NCI-H1048 (cell line): ENCODE results near the gene SIGLEC1.

Source experiments
- DNase-seq: peaks from one replicate; lab custom pipeline; 2025; lab: John Stamatoyannopoulos, UW

Gene SIGLEC1

DNA sequence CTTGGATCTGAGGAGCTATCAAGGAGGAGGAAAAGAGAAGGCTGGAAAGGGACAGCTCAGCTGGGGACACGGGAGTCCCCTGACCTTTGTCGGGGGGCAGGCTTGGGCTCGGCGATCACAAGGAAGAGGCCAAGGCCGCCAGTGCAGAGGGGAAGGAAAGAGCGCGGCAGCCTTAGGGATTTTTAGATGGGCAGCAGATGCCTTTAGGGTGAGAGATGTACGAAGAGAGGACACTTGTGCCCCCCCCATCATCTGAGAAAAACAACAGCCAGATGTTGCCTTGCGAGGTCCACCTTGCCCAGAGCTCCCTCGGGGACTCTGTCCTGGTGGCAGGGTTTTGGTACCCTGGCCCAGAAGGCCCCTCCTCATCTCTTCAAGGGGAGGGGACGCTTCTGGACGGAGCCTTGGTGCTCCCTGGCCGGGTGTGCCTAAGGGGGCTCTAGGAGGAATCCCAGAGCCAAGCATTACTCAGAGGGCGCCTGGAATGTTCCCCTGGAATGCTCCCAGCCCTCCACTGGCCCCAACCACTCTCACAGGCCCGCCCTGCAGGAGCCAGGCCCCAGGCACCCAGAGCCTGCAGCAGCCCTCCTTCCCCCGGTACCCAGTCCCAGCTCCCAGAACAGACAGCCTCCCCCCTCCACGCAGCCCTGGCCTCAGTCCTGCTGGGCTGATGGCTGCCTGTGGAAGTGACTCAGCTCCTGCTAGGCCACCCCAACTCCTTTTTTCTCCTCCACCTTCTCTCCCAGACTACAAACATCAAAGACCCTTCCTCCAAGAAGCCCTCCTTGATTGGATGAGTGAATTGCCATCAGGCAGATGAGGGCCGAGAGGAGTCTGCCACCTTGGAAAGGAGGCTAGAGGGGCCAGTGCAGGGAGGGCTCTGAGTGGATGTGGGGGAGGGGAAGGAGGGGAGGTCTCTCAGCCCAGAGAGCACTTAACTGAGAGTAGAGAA lies 32.4 kb downstream of the SIGLEC1 start:
- DNase-seq: no peak

DNA sequence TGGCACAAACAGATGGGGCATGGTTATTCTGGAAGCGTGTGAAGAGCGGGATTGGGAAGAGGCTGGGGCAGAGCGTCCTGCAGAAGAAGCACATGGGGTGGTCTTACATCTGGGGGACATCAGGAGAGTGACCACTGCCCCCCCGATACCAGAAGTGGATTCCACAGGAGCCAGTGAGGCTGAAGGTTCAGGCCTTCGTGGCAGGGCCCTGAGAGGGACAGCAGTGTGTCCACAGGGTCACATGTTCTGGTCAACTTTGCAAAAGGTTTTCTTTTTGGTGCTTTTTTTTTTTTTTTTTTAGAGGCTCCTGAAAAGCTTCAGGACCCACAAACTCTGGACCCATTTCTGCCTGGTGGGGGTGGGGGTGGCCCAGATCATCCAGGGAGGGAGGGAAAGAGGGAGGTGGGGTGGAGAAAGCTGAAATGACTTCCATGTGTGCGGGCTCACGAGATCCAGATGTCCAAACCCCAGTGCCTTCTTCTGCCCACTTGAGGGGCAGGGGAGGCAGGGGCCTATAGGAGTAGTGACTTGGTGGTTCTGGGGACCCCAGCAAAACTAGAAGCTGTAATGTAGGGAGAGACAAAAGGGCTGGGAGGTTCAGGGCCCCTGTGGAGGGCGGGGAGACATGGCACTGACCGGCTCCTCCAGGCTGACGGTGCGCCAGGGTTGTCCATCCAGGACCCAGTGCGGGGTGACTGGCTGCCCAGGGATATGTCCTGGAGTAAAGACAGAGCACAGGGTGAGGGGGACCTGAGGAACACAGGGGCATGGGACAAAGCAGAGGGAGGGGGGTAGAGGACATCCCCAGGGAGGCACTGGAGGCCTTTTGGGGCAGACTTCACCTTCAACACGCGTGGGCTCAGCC lies 33.3 kb downstream of the SIGLEC1 start:
- DNase-seq: no peak

DNA sequence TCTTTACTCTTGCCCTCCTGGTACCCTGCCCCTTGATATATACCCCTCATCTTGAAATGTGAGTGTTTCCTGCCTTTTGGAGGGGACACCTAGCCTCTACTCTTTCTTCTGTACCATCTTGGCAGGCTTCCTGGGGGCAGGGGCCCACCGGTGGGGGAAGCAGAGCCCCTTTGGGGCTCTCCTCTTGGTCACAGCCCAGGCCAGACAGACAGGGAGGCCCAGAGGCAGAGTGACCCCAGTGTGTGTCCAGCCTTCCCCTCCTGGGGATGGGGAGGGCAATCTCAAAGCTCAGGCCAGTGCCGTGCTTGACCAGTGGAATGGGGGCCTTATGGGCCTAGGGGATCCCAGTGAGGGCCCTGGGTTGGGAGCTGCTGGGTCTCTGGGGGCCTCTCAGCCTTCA lies 34.2 kb downstream of the SIGLEC1 start:
- no peak for DNase-seq

DNA sequence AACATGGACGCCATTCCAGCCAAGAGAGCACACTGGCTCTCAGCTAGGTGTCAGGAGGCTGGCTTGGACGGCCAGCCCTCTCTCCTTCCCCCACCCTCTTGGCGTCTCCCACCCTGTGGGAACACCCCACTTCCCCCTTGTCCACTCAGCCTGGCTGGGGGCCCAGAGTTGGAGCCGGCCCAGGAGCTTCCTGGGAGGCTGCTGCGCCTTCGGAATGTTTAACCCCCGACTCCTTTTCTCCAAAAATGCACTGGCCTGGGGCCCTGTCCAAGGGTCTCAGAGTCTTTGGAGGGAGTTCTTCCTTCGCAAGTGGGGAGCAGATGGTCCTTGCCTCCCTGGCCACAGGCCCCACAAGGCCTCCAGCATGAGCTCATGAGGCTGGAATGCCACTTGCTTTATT lies 34.7 kb downstream of the SIGLEC1 start:
- no peak for DNase-seq

DNA sequence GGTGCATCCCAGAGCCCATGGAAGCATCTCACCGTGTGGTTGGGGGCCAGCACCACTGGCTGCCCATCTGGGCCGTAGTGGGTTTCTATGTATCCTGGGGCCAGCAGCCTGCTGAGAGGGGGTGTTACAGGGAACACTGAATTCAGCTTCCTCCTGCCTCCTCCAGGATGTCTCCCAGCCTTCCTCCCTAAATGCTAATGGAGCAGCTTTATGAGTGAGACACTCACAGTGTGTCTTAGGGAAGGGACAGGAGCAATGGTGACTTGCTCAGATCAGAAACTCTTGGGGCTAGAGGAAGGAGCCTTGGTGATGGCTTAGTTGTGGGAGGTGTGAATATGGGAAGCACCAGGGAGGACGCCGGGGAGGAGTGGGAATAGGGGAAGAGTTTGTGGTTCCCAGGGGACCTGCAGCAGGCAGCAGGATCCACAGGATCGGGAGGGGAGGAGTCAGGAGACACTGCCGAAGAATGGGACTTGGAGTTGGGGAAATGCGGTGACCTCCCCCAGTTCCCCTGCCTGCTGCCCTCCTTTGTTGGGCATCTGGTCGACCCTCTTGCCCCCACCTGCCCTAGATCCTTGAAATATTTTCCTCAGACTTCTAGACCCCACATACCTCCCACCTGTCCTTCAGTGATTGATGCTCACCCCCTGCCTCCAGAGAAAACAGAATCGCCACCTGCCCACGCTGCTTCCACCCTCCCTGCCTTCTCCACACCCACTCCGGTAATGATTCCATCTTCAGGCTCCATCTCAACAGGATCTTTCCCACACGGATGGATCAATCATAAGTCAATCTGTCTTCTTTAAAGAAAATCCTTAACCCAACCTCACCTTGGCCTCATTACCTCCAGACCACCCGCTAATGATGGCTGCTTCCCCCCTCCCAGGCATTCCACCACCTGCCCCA lies 37.2 kb downstream of the SIGLEC1 start:
- DNase-seq: no peak

DNA sequence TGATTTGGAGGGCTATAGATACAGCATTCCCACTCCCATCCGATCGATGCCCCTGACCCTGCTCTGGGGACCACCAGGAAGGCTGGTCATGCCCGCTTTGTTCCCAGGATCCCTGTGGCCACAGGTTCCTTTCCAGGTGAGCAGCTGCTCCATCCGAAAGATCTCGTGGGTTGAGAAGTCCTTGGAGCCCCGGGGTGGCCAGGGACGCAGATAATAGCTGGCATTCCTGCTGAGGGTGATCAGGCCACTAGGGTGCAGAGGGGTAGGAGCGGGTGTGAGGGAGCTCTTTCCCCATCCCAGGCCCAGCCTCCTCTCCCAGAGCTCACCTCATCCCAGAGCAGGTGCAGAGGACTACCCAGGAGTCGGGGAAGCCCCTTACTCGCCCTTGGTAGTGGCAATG lies 38.0 kb downstream of the SIGLEC1 start:
- no peak for DNase-seq

DNA sequence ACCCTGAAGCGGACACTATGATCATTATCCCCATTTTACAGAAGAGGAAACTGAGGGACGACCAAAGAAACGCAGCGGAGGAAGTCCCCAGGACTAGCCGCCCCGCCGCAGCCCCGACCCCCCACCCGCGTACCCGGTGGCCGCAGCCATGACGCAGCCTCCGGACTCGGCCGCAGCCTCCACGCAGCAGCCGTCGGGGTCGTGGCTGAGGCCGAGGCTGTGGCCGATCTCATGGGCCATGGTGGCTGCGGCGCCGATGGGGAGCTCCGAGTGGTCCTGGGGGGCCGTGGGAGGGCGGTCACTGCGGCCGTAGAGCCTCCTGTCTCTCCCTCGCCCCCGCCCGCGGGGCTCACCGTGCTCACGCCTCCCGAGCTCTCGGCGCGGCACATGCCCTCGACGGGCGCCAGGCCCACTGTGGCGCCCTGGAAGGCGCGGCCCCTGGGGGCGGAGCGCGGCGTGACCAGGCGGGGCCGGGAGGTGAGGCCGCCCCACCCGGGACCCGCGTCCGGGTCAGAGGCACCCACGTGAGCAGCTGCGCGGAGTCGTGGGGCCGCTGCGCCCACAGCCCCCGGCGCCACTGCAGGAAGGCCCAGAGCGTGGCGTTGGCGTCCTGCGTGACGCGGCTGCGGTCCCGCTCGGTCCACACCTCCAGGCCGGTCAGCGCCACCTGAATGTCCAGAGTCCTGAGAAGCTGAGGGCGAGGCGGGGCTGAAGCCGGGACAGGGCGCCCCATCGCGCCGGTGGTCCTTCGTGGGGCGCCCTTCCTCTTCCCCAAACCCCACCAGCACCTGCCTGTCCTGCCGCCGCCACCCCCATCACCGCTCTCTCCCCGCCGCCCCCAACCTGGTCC lies 39.0 kb downstream of the SIGLEC1 start:
- DNase-seq: no peak

DNA sequence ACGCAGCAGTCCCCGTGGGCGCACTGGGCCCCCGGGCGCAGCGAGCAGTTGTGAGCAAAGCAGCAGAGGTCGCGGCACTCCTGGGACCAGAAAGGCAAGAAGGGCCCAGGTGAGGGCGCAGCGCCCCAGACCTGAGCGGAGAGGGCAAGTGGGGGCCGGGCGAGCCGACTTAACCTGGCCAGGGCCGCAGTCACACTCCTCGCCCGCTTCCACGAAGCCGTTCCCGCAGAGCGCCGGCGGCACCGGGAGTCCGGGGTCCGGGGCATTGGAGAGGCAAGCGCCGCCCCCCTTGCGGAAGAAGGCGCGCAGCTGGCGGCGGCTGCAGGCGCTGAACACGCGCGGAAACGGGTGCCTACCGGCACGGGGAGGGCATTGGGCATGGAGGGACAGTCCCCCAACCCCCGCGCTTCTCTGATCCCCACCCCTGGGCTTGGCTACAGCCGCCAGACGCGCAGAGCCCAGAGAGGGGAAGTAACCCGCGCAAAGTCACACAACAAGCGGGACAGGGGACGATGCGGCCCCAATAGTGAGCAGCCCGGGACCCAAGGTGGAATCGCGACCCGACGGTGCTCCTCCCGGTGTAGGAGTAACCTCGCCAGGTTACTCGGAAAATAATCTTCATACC lies 39.7 kb downstream of the SIGLEC1 start:
- DNase-seq: no peak

DNA sequence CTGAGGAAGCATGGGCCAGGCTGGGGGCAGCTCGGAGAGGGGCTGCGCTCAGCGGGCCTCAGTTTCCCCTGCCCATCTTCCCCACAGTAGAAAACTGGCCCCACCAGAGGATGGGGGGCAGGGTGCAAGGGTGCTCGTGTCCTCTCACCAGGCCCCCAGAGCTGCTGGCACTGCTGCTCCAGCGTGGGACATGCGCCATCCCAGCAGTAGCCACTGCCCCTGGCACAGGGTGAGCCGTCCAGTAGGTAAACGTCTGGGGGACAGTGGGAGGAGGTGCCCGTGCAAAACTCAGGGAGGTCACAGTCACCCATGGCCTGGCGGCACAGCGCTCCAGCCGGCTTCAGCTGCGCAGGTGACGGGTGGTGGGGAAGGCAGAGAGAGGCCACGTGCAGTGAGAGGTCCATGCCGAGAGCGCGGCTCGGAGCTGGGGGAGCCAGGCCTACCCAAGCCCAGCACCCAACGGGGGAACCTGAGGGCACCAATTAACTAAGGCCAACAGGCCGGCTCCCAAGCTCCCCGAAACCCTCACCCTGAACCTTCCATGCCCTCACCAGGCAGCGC lies 40.3 kb downstream of the SIGLEC1 start:
- no peak for DNase-seq

DNA sequence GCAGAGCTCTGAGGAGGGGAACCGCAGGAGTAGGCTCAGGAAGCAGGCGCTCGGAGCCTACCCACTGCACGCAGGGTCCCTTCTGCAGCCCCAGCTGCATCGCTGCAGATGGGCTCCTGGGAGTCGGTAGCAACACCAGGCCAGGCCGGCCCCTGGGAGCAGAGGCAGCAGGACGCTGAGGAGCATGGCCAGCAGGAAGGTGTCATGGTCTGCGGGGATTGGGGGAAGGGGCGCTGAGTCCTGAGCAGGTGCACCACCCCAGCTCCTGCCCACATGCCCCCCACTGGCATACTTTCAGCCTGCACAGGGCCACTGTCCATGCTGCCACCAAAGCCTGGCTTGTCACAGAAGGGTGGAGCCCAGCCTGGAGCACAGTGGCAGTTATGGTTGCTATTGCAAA lies 41.5 kb downstream of the SIGLEC1 start:
- no peak for DNase-seq

DNA sequence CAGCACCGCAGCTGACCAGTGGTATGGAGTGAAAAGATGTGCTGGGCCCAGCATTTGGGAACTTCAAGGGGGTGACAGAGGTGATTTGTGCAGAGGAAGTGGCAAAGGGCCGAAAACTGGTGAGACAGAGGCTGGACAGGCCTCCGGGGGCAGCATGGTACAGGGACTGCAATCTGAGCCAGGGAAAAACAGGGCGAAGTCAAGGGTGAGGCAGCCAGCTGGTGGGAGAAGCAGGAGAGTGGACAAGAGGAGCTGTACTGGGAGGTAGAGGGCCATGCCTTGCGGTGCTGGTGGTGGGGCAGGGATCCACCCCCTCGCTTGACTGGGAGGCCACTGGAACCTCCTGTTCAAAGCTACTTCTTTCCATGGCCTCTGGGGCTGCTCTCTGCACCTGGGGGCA lies 41.9 kb downstream of the SIGLEC1 start:
- no peak for DNase-seq

DNA sequence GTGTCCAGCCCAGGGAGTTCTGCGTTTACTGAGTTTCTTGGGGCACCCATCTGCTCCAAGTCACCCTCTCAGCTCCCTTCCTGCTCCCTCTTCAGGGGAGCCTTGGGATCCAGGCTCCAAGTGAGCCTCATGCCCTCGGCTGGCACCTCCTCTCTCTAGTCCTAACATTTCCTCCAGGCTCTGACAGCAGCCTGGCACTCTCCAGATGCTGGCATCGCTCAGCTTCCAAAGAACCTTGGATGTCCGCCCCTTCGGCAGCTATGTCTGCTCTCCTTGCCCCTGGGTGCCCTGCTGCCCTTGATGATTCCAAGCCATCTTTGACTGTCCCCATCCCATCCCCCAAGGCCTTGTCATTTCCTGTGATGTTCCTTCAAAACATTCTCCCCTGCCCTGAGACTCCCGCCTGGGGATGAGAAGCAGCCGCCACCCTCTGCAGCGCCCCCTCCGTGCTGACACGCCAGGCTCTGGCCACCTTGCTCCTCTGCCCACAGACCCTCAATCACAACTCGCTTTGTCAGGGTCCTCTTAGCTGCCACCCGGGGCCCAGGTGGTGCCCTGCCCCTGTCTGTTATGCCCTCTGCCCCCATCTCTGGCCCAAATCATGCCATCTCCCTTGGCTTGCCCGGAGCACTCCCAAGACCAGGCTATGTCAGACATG lies 42.6 kb downstream of the SIGLEC1 start:
- no peak for DNase-seq

DNA sequence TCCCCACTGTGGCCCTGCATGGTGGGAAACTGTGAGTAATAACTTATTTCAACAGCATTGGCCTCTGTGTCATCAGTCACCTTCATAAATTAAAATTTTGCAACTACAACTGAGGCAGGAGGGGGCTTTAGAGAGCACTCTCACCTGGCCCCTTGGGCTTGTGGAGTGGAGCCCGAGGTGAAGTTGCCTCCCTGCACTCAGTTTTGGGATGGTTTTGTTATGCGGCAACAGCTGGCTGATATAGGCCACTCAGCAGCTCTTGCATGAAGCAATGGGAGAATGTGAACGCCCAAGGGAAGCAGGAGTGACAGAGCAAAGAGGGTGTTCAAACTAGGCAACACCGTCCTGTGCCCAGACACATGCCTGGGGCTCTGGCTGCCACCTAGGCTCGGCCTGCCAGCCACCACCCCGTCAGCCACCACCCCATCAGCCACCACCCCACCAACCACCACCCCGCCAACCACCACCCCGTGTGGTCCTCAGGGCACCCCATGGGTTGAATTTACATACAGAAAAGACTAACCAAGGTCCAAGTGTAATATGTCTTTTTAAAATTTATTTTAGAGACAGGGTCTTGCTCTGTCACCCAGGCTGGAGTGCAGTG lies 44.9 kb downstream of the SIGLEC1 start:
- no peak for DNase-seq

DNA sequence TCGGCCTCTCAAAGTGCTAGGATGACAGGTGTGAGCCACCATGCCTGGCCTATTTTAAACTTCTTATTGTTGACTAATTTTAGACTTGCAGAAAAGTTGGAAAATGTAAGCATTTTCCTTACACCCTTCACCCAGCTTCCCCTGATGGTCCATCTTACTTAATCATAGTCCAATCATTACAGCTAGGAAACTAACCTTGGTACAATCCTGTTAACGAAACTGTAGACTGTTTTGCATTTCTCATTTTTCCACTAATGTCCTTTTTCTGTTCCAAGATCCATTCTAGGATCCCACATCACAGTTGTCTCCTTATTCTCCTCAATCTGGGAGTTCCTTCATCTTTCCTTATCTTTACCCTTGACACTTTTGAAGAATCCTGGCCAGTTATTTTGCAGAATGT lies 48.5 kb downstream of the SIGLEC1 start:
- no peak for DNase-seq

DNA sequence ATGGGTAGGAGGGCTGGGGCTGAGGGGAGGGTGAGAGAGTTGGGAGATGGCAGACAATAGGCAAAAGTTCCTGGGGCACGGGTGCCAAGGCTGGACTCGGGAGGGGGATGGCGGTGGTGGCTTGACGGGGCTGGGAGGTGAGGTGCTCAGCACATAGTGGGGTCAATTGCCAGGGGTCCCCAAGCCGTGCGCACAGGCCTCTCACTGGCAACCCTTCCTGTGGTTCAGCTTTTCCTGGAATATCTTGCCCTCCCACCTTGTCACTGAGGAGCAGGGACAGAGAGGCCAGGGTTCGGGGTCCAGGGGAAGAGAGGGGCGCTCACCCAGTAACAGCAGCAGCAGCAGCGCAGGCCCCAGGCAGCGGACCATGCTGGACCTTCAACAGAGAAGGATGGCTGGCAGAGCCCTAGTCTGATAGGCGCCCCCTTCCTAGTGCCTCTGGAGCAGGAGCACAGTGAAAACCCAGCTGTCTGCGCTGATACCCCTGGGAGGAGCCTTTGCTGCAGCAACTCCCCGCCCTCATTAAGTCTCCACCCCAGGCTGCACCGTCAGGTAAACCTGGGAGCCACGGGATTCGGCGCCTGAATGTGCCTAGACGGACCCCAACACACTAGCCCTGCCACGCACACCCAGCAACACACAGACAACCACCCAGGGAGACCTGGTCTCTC lies 49.2 kb downstream of the SIGLEC1 start, which contains the start of gene GFRA4:
GFRA4 (minus strand) TSS at position 369 of the 671 bp plus-strand sequence; CDS start at position 369, 0 bp downstream.
- DNase-seq: no peak
